Measurements from ENCODE around the gene MAMDC4.

GRCh38 chr9:136853596-136854112 lies 1.5 kb downstream of the MAMDC4 start:
- TF ChIP-seq CTCF (IDR thresholded peaks at IDR 0.05) (no peak), POLR2A (IDR thresholded peaks at IDR 0.05) (no peak), POLR2AphosphoS5 (IDR thresholded peaks at IDR 0.05) (no peak), EP300 (IDR thresholded peaks at IDR 0.05) (no peak)
